H1 (cell line): Measurements from ENCODE around the gene CRY1. TPM values are rescaled to one million over a fixed set of nuclear protein-coding genes. Genes with fewer than 3 reads are reported as not detected.

Experiments
- EP300 ChIP-seq, 2 experiments: IDR thresholded peaks; 1 replicate in 1 of 2; 2 replicates in 1 of 2; pipeline ENCODE4 v1.6.1; 2011 to 2012; ENCODE audit warnings: low read depth in 2 of 2, low read length in 2 of 2, mild to moderate bottlenecking in 2 of 2, borderline replicate concordance in 1 of 2, inconsistent platforms in 1 of 2, moderate library complexity in 1 of 2
- HDAC6 ChIP-seq: IDR thresholded peaks from one replicate; pipeline ENCODE4 v1.7.1; 2012; ENCODE audit warnings: low read depth, mild to moderate bottlenecking, inconsistent platforms, low read length, moderate library complexity
- RNF2 ChIP-seq: fragments of 200-900, 300-1000 bp; sonication (generic); IDR thresholded peaks from 2 replicates; pipeline ENCODE4 v1.7.1; 2016; ENCODE audit warnings: borderline replicate concordance, low read depth, mild to moderate bottlenecking, antibody characterized with exemption, low read length; ENCODE audit not compliant: poor library complexity, severe bottlenecking; ENCODE audit errors: missing control alignments
- polyA plus RNA-seq, 7 experiments: library from polyadenylated mRNA; depleted of rRNA in 3 of 7; stranded (reverse) in 5 of 7; unstranded in 2 of 7; fragments of >200 nt in 5 of 7; fragments of 200-250 nt in 2 of 7; gene quantifications; 1 replicate in 5 of 7; 2 replicates in 1 of 7; 4 replicates in 1 of 7; pipeline versions ENCODE4 v1.2.1 to v1.2.3, GENCODE V29; 2011 to 2013; ENCODE audit warnings: missing spikeins in 2 of 7, mixed read lengths in 2 of 7
- total RNA-seq: library from RNA; stranded (reverse); fragmentation: NEBNext Ultra II Directional; extraction: Animal tissue kit (Norgen Biotek cat#: 25700); gene quantifications from 2 replicates; pipeline ENCODE4 v1.2.1, GENCODE V29; 2021

The CRY1 gene
- total and polyA plus RNA-seq, 2 of the 8 experiments (the other 6 are each of a cell fraction or from before 2014, with no cell fraction given) = 13.6 to 25.1 TPM

DNA sequence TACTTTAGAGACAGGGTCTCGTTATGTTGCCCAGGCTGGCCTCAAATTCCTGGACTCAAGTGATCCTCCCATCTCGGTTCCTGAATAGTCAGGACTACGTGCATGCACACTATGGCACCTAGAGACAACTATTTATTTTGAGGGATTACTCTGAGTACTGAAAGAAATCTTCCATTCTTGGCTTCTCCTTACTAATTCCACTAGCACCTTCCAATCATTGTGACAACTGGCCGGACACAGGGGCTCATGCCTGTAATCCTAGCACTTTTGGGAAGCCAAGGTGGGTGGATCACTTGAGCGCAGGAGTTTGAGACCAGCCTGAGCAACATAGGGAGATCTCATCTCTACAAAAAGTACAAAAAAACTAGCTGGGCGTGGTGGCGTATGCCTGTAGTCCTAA is 64.3 kb downstream of the CRY1 start (continued):
- TF ChIP-seq RNF2 = no peak
- no peak for TF ChIP-seq HDAC6
- no peak for TF ChIP-seq EP300 (IDR thresholded peaks at IDR 0.05; ENCODE audit: borderline replicate concordance in 1 of 2, low read depth in 2 of 2, low read length in 2 of 2)
